Activated CD8-positive, alpha-beta memory T cell treated with anti-CD3 and anti-CD28 coated beads for 48 hours (primary cell): ENCODE measurements around the gene CYP1B1.
"Not testable (repeated sequence)": the region's sequence is repeated elsewhere in the genome, so short reads cannot be mapped to it uniquely, and the experiment has no call there.

Experiments
- DNase-seq, 3 experiments: peaks; one replicate each; pipeline ENCODE4 v3.0.0-alpha.2; 2020; ENCODE audit warnings: low read depth in 2 of 3, low spot score in 2 of 3

CYP1B1 gene

GRCh38 chr2:38037757-38038621 lies 38.0 kb downstream of the CYP1B1 start:
- DNase-seq, result peak in 1 of 3 experiments; percentile 7

- no peak for DNase-seq
Observed at GRCh38 chr2:38037325-38037724, 38.6 kb downstream of the CYP1B1 start.

- no peak for DNase-seq
Observed at GRCh38 chr2:38035968-38036367, 40.0 kb downstream of the CYP1B1 start.

GRCh38 chr2:38033646-38034045 lies 42.3 kb downstream of the CYP1B1 start:
- no peak for DNase-seq

GRCh38 chr2:38032946-38033345 lies 43.0 kb downstream of the CYP1B1 start:
- no peak for DNase-seq

- no peak for DNase-seq
Observed at GRCh38 chr2:38030635-38031355, 45.2 kb downstream of the CYP1B1 start.

GRCh38 chr2:38029512-38029911 lies 46.4 kb downstream of the CYP1B1 start:
- no peak for DNase-seq

GRCh38 chr2:38028829-38029228 lies 47.1 kb downstream of the CYP1B1 start:
- DNase-seq, result no peak

- no peak for DNase-seq
Observed at GRCh38 chr2:38026846-38027245, 49.1 kb downstream of the CYP1B1 start.

- DNase-seq, result no peak
Observed at GRCh38 chr2:38021589-38021988, 54.4 kb downstream of the CYP1B1 start.

- DNase-seq, result not testable (repeated sequence)
Observed at GRCh38 chr2:38020359-38021069, 55.4 kb downstream of the CYP1B1 start.

GRCh38 chr2:38017836-38018235 lies 58.1 kb downstream of the CYP1B1 start:
- DNase-seq, result no peak
